GM23338 (cell line): ENCODE results near the gene KCTD21.

Experiments used
- CTCF ChIP-seq, 2 experiments: fragments of 200-600 bp in 1 of 2; sonication (generic) in 1 of 2; conservative IDR thresholded peaks; 2 replicates each; pipeline versions ENCODE4 v1.5.1 to v1.6.1; 2016 to 2017; ENCODE audit warnings: antibody characterized with exemption in 2 of 2, low read depth in 2 of 2, mild to moderate bottlenecking in 2 of 2, moderate library complexity in 1 of 2
- ETS1 ChIP-seq: IDR thresholded peaks from 2 replicates; pipeline ENCODE4 v1.6.1; 2016; ENCODE audit warnings: antibody characterized with exemption
- EZH2 ChIP-seq: fragments of 200-600 bp; sonication (generic); IDR thresholded peaks from one replicate; pipeline ENCODE4 v1.8.0; 2017; ENCODE audit warnings: antibody characterized with exemption, mild to moderate bottlenecking, low read depth; ENCODE audit not compliant: unreplicated experiment
- EZH2phosphoT487 ChIP-seq: fragments of 200-600 bp; sonication (generic); IDR thresholded peaks from one replicate; pipeline ENCODE4 v1.8.1; 2018; ENCODE audit warnings: antibody characterized with exemption; ENCODE audit not compliant: unreplicated experiment
- POLR2AphosphoS5 ChIP-seq: IDR thresholded peaks from 2 replicates; pipeline ENCODE4 v1.6.1; 2016; ENCODE audit warnings: antibody characterized with exemption, low read depth
- REST ChIP-seq: IDR thresholded peaks from one replicate; pipeline ENCODE4 v1.6.1; 2018; ENCODE audit warnings: antibody characterized with exemption; ENCODE audit not compliant: unreplicated experiment

DNA sequence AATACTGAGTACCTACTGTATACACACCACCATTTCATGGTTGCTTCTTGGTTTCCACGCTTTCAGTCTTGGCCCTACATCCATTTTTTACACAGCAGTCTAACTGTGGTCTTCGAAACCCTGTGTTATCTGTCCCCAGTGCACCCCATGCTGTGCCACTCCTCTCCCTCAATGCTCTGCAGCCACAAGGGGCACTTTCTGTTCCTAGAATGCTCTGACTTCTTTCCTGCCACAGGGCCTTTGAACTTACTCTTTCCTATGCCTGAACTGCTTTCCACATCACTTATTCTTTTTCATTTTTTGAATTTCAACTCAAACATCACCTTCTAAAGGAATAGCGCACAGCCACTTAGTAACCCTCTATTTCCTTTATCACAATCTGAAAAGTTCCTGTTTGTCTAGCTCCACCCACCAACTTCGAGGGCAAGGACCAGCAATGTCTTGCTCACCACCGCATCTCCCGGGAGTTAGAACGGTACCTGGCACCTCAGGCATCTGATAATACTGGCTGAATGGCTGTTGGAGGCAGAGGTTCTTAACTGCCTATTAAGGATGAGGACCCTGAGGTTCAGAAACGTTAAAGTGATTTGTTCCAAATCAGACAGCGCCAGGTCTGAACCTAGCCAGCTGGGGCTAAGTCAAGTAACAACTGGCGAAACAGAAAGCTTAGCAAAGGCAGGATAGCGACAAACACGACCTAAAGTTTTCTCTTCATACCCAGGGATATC, 49.6 kb downstream of the KCTD21 start:
- TF ChIP-seq POLR2AphosphoS5 (no peak), CTCF (conservative IDR thresholded peaks at IDR 0.05; ENCODE audit: low read depth in 2 of 2) (0 out of 4 replicates have a peak, but pooled peaks of 1 of the 2 experiments have one; percentile 26), REST (no peak), EZH2phosphoT487 (no peak), EZH2 (no peak), ETS1 (no peak)
